ENCODE measurements around the gene PCBP3.

The PCBP3 gene

DNA sequence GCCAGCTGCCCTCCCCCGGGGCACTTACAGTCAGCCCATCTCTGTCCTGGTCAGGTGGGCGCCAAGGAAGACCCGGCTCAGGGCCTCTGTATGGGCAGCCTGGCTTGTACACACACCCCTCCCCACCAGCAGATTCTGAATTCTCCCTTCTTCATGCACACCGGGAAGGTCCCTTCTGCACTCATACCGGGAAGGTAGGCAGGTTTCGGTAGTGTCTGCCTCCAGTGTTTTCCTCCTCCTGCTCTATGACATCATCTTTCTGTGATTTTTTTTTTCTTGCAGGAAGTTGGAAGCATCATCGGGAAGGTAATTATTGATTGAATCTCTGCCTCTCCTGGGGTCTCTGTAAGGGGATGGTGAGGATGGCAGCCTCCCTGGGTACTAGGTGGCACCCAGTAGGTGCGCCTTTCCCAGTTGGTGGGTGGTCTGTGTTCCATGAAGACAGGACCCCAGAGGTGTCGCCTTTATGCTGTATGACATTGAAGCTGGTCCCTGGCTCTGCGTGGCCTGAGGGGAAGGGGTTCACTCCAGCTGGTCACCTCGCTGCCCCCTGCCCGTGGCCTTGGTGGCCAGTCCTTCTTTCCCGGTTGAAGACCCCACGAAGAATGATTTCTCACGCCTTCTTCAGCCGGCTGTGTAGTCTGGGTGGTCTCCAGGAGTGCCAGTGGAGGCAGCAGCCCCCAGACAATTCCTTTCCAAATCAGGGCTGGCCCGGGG lies 255.9 kb downstream of the PCBP3 start:
- Histone ChIP-seq H3K36me3 (peaks cover 0 to 65% (median 31%) of the 10 kb centered on the region in 11 experiments; a peak in 18 of 22 replicates), H3K4me1 (peaks cover 0 to 1% (median 0%) of the 10 kb centered on the region in 10 experiments; a peak in 1 of 20 replicates), H3K4me2 (no peak overlapping the region), H3K27me3 (no peaks in the 10 kb centered on the region), H3K9me3 (replicated peaks in 1 of 11) (no peaks in the 10 kb centered on the region), H3K9ac (no peak overlapping the region), H4K20me1 (peaks cover 0 to 12% (median 0%) of the 10 kb centered on the region in 11 experiments; a peak in 4 of 22 replicates), H3K4me3 (no peak overlapping the region), H3K27ac (no peak overlapping the region)
- TF ChIP-seq Cebpa-rat (IDR thresholded peaks at IDR 0.05): no peak

GRCh38 chr21:45900034-45900868 lies 256.7 kb downstream of the PCBP3 start:
- no peaks in the 10 kb centered on the region for H3K27me3 ChIP-seq
- peaks cover 0 to 6% (median 0%) of the 10 kb centered on the region in 11 experiments; a peak in 3 of 22 replicates for H4K20me1 ChIP-seq
- H3K9ac ChIP-seq: no peak overlapping the region
- no peak overlapping the region for H3K27ac ChIP-seq
- H3K36me3 ChIP-seq: peaks cover 0 to 73% (median 37%) of the 10 kb centered on the region in 11 experiments; a peak in 18 of 22 replicates
- H3K9me3 ChIP-seq (replicated peaks in 1 of 11): no peaks in the 10 kb centered on the region
- H3K4me1 ChIP-seq: no peaks in the 10 kb centered on the region
- H3K4me3 ChIP-seq: no peak overlapping the region
- no peak for TF ChIP-seq Cebpa-rat (IDR thresholded peaks at IDR 0.05)
- no peak overlapping the region for H3K4me2 ChIP-seq

GRCh38 chr21:45901061-45901690 lies 257.7 kb downstream of the PCBP3 start:
- no peak overlapping the region for H3K27ac ChIP-seq
- no peak overlapping the region for H3K4me3 ChIP-seq
- H4K20me1 ChIP-seq: no peaks in the 10 kb centered on the region; a peak in 2 of 22 replicates
- no peak overlapping the region for H3K9ac ChIP-seq
- no peaks in the 10 kb centered on the region for H3K27me3 ChIP-seq
- H3K9me3 ChIP-seq (replicated peaks in 1 of 11): no peaks in the 10 kb centered on the region
- H3K36me3 ChIP-seq: peaks cover 0 to 77% (median 46%) of the 10 kb centered on the region in 11 experiments; a peak in 18 of 22 replicates
- no peak for TF ChIP-seq Cebpa-rat (IDR thresholded peaks at IDR 0.05)
- no peak overlapping the region for H3K4me2 ChIP-seq
- no peaks in the 10 kb centered on the region for H3K4me1 ChIP-seq

GRCh38 chr21:45902292-45902995 lies 258.9 kb downstream of the PCBP3 start:
- Histone ChIP-seq H3K4me3 (no peak overlapping the region), H4K20me1 (no peaks in the 10 kb centered on the region; a peak in 2 of 22 replicates), H3K36me3 (peaks cover 0 to 71% (median 43%) of the 10 kb centered on the region in 11 experiments; a peak in 18 of 22 replicates), H3K4me1 (no peaks in the 10 kb centered on the region), H3K4me2 (no peak overlapping the region), H3K9me3 (replicated peaks in 1 of 11) (no peaks in the 10 kb centered on the region), H3K9ac (no peak overlapping the region), H3K27me3 (no peaks in the 10 kb centered on the region), H3K27ac (no peak overlapping the region)
- TF ChIP-seq Cebpa-rat (IDR thresholded peaks at IDR 0.05): no peak

- no peaks in the 10 kb centered on the region for H3K9me3 ChIP-seq (replicated peaks in 1 of 11)
- no peak for TF ChIP-seq Cebpa-rat (IDR thresholded peaks at IDR 0.05)
- H4K20me1 ChIP-seq: no peaks in the 10 kb centered on the region; a peak in 1 of 22 replicates
- H3K4me1 ChIP-seq: no peaks in the 10 kb centered on the region
- H3K27ac ChIP-seq: no peak overlapping the region
- H3K4me2 ChIP-seq: no peak overlapping the region
- H3K27me3 ChIP-seq: no peaks in the 10 kb centered on the region
- H3K36me3 ChIP-seq: peaks cover 0 to 75% (median 43%) of the 10 kb centered on the region in 11 experiments; a peak in 18 of 22 replicates
- no peak overlapping the region for H3K4me3 ChIP-seq
- H3K9ac ChIP-seq: no peak overlapping the region
Observed at GRCh38 chr21:45905196-45905595, 261.7 kb downstream of the PCBP3 start.

DNA sequence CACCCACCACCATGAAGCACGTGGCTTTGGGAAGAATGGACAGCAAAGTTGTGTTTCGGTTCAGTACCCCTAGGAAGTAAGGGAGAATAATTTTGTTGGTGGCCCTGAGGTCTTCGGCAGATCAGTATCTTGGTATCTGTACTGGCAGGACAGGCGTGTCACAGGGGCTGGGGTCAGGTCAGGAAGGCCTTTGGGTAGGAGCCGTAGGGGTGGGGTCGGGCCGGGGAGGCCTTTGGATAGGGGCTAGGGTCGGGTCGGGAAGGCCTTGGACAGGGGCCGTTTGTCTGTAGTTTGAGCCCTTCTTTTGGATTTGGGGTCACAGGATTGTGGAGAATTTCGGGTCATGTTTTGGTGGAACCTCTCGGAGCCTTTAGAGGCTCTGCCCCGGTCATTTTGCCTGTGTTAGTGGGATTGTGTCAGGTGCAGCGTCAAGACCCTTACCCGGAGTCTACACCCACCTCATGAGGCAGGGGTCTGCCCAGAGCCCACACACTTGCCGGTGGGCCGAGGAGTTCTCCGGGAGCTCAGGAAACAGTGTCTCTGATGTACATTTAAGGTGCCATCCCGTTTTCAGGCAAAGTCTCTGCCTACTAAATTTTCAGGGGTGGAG lies 262.8 kb downstream of the PCBP3 start:
- Histone ChIP-seq H3K4me1 (no peaks in the 10 kb centered on the region), H3K9me3 (replicated peaks in 1 of 11) (no peaks in the 10 kb centered on the region), H4K20me1 (no peaks in the 10 kb centered on the region; a peak in 1 of 22 replicates), H3K27ac (no peak overlapping the region), H3K9ac (no peak overlapping the region), H3K4me3 (no peak overlapping the region), H3K27me3 (no peaks in the 10 kb centered on the region), H3K36me3 (peaks cover 0 to 71% (median 43%) of the 10 kb centered on the region in 11 experiments; a peak in 18 of 22 replicates), H3K4me2 (no peak overlapping the region)
- TF ChIP-seq Cebpa-rat (IDR thresholded peaks at IDR 0.05): no peak

- no peak overlapping the region for H3K4me2 ChIP-seq
- H3K27me3 ChIP-seq: no peaks in the 10 kb centered on the region
- H4K20me1 ChIP-seq: no peaks in the 10 kb centered on the region
- no peaks in the 10 kb centered on the region for H3K9me3 ChIP-seq (replicated peaks in 1 of 11)
- H3K4me3 ChIP-seq: no peak overlapping the region
- H3K36me3 ChIP-seq: peaks cover 0 to 70% (median 43%) of the 10 kb centered on the region in 11 experiments; a peak in 18 of 22 replicates
- peaks cover 0 to 4% (median 1%) of the 10 kb centered on the region in 10 experiments; a peak in 10 of 20 replicates for H3K4me1 ChIP-seq
- H3K27ac ChIP-seq: no peak overlapping the region
- no peak overlapping the region for H3K9ac ChIP-seq
- TF ChIP-seq Cebpa-rat (IDR thresholded peaks at IDR 0.05): no peak
Observed at GRCh38 chr21:45906859-45907258, 263.3 kb downstream of the PCBP3 start.

DNA sequence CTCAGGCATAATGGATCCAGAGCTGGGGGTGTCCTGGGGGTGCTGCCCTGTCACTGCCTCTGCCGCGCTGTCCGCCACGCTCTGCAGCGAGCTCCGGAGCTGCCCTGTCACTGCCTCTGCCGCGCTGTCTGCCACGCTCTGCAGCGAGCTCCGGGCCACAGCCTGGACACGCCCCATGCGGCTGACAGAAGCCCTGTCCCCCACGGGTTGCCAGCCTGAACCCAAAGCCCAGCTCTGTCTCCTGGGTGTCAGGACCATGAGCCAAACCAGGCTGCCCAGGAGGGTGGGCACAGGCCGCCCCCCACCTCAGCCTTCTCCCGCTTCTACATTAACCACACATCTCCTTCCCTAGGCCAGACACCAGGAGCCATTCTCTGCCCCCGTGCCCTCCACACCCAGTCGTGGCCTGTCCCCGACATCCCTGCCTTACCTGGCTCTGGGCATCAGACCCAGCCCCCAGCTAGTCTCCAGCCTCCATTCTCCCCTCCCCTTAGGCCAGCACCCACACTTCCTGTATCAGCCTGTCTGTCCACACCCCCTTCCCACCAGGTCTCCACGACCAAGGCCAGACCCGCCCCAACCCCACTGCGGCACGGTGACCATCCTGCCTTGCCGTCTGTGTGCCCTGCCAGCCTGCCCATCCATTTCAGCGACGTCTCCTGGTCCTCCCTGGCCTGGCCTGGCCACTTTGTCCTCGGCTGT lies 265.2 kb downstream of the PCBP3 start:
- peaks cover 0 to 58% (median 25%) of the 10 kb centered on the region in 11 experiments; a peak in 17 of 22 replicates for H3K36me3 ChIP-seq
- no peak overlapping the region for H3K27ac ChIP-seq
- H3K9me3 ChIP-seq (replicated peaks in 1 of 11): no peaks in the 10 kb centered on the region
- no peaks in the 10 kb centered on the region for H4K20me1 ChIP-seq
- no peak overlapping the region for H3K4me3 ChIP-seq
- H3K4me1 ChIP-seq: peaks cover 0 to 20% (median 14%) of the 10 kb centered on the region in 10 experiments; a peak in 12 of 20 replicates
- TF ChIP-seq Cebpa-rat (IDR thresholded peaks at IDR 0.05): no peak
- H3K9ac ChIP-seq: no peak overlapping the region
- no peak overlapping the region for H3K4me2 ChIP-seq
- no peaks in the 10 kb centered on the region for H3K27me3 ChIP-seq
